Muscle of leg (tissue), 11 donors: ENCODE results near the gene SMAP2. TPM values are rescaled to one million over a fixed set of nuclear protein-coding genes. Genes with fewer than 3 reads are reported as not detected.

ENCODE experiments used
- DNase-seq: peaks from one replicate; pipeline ENCODE4 v3.0.0; 2013
- H3K27ac ChIP-seq: one replicate; pipeline ENCODE4 v1.5.1; 2013; ENCODE audit warnings: mild to moderate bottlenecking, low read length, control low read depth
- H3K27me3 ChIP-seq: one replicate; pipeline ENCODE4 v1.6.1; 2013; ENCODE audit warnings: low read length; ENCODE audit not compliant: control insufficient read depth, insufficient read depth
- H3K36me3 ChIP-seq: one replicate; pipeline ENCODE4 v1.6.1; 2013; ENCODE audit warnings: low read length; ENCODE audit not compliant: control insufficient read depth, insufficient read depth
- H3K4me1 ChIP-seq: one replicate; pipeline ENCODE4 v1.6.1; 2013; ENCODE audit warnings: low read length; ENCODE audit not compliant: control insufficient read depth, insufficient read depth
- H3K4me3 ChIP-seq: one replicate; pipeline ENCODE4 v1.5.1; 2013; ENCODE audit warnings: low read length, control low read depth
- H3K9me3 ChIP-seq: replicated peaks from 2 replicates; pipeline ENCODE4 v1.6.1; 2013; ENCODE audit warnings: low read depth, low read length; ENCODE audit not compliant: control insufficient read depth
- WGBS: methylation state at CpG from one replicate; pipeline ENCODE4 v1.1.5; 2013; ENCODE audit warnings: missing lambda C conversion rate; ENCODE audit not compliant: insufficient coverage; 5-methylcytosine and 5-hydroxymethylcytosine counted together
- polyA plus RNA-seq, 8 donors: library from polyadenylated mRNA; unstranded; fragments of 120-200 nt; gene quantifications; one replicate each; pipeline versions ENCODE4 v1.2.1 to v1.2.3, GENCODE V29; 2013; ENCODE audit warnings: inconsistent platforms in 1 of 8, low replicate concordance in 1 of 8; ENCODE audit not compliant: insufficient read length in 8 of 8, insufficient read depth in 1 of 8
- total RNA-seq: library from RNA; stranded (reverse); fragments of 120-200 nt; gene quantifications from one replicate; pipeline ENCODE4 v1.2.4, GENCODE V29; 2013

Gene SMAP2
- total and polyA plus RNA-seq, 9 donors, result 14.0 to 20.1 (median 16.7) TPM

DNA sequence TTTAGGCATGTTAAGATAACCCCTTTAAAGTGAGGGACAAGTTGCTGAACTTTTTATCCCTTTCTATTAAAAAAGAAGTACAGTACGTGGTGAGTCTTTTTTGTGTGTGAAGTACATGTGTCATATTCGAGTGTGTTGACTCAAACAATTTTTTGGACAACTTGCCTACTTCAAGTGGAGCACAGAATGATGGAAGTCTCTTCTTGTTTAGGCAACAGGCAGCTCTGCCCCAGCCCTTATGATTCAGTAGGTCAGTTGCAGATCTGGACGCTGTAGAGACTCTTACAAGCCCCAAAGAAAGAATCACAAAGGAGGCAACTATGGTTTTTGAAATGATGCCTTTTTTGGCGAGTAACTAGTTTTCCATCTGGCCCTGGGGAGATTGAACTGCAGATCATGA, 62.3 kb downstream of the SMAP2 start:
- H3K9me3 ChIP-seq, result no peaks in the 10 kb centered on the region
- H3K27me3 ChIP-seq, result no peaks in the 10 kb centered on the region
- H3K4me1 ChIP-seq, result peaks cover 3% of the 10 kb centered on the region
- H3K4me3 ChIP-seq, result no peak overlapping the region
- 80% methylated on average over 1 of the region's 4 CpGs for WGBS
- H3K36me3 ChIP-seq, result no peaks in the 10 kb centered on the region
- no peak for DNase-seq
- H3K27ac ChIP-seq, result no peak overlapping the region

DNA sequence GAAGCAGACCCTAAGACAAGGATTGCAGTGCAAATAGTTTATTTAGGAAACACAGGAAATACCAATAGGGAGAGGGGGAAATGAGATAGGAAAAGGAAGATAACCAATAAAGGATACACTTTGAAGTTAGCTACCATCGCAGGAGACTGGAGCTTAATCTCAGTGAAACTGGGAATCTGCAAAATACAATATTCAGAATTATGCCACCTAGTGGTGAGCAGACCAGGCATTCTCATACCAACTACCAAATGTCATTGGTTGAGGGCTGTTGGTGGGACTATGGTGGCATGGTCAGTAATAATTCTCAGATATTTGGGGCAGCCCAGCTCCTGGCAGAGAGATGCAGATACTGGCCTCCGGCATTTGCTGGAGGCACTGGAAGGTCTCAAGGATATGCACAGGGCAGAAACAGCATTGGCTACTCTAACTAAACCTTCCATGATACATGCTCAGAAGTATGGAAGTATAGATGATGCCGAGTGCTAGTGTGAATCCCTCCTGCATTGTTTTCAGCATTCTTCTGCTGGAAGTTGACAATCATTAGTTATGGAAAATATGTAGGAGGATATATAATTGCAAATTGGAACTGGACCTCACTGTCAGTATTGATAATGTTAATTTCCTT, 65.0 kb downstream of the SMAP2 start:
- Histone ChIP-seq H3K27me3 (no peaks in the 10 kb centered on the region), H3K36me3 (no peaks in the 10 kb centered on the region), H3K4me3 (no peak overlapping the region), H3K27ac (no peak overlapping the region), H3K9me3 (no peaks in the 10 kb centered on the region), H3K4me1 (peaks cover 3% of the 10 kb centered on the region)
- WGBS, result no CpG with 5 or more reads among the region's 3 CpGs
- DNase-seq, result no peak

DNA sequence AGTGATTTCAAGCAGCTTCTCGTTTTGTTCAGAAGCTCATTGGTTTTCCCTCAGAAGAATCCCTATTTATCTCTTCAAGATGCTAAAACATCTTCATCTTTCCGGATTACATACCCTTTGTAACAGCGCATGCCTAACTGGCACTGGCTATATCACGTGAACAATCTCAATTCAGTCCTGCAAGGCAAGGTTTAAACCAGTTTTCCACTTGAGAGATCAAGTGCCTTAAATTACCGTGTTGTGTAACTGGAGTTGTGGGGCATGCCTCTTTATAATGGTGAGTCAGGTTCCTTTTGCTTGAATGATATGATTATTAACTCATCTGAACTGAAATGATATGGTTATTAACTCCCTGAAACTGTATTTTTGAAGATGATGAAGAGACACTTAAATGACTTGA, 65.7 kb downstream of the SMAP2 start:
- no peak for DNase-seq
- Histone ChIP-seq H3K4me3 (no peak overlapping the region), H3K9me3 (no peaks in the 10 kb centered on the region), H3K4me1 (peaks cover 3% of the 10 kb centered on the region), H3K27me3 (no peaks in the 10 kb centered on the region), H3K36me3 (no peaks in the 10 kb centered on the region), H3K27ac (no peak overlapping the region)
- 90% methylated on average over 4 of the region's 5 CpGs for WGBS

DNA sequence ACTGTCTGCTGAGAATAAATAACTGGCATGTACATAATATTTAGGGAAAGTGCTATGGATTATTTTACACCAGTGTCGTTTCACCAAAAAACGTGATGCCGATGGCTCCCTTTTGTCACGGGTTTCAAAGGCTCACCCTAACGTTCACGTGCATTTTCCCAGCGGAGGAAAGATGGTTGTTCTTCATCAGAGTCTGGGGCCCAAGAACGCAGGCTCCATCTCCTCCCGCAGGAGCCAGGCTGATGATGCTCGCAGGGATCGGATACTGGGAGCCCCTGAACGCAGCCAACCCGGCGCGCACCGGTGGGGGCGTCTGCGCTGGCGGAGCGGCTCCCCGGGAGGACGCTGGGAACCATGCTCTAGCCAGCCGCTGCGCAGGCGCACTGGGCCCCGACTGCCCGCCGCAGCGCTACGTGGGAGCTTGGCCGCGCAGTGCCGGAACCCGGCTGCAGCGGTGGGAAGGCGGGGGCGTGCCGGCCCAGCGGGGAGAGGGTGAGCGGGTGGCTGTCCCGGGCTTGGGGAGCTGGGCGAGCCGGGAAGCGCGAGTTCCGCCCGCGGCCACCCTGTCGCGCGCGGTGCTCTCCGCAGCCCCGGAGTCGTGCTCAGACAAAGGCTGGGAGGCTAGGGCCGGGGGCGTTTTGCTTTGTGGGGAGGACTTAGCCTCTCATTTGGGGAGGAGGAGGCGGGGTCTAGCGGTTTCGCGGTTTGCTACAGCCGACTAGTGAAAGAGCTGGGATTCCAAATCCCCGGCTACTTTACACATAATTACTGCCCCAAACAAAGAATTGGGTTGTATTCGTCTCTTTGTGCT, 76.4 kb downstream of the SMAP2 start, which contains the start of gene ZFP69B:
Gene ZFP69B (plus strand): TSS at position 793 of the 811 bp plus-strand sequence. CDS start 486 bp downstream, outside the sequence.
- peak; percentile 96 for DNase-seq
- Histone ChIP-seq H3K4me1 (peaks cover 8% of the 10 kb centered on the region), H3K4me3 (peak within 1 kb of the TSS; percentile 84), H3K9me3 (peaks cover 16% of the 10 kb centered on the region), H3K27ac (peak within 1 kb of the TSS; percentile 92), H3K36me3 (peaks cover 4% of the 10 kb centered on the region), H3K27me3 (no peaks in the 10 kb centered on the region)
- under 1% methylated on average over 56 of the region's 64 CpGs for WGBS

DNA sequence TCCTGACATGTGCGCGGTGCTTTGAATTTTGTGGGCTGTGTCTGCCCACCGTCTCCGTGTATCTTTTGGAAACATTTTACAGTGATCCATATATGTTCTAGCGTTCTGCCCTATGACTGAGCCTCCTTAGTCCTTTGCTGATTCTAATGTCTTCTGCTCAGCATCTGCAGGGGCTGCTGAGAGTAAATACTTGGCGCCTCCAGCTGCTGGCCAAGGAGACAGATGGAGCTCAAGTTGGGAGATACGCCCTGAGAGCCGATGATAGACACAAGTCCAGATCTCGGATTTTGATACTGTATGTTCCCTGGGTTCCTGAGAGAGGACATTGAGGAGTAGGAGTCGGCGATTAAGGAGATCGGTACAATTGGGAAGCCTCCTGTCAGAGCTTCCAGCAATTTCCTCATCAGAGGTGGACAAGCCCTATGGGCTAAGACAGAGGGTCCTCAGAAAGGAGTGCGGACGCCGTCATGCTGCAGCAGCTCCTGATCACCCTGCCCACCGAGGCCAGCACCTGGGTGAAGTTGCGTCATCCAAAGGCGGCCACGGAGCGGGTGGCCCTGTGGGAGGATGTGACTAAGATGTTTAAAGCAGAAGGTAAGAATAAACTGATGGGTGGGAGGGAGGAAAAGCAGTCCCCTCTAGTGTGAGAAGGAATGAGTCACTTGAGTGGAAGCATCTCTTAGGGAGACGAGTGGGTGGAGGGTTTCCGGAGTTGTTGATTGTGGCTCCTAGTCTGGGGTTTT, 77.1 kb downstream of the SMAP2 start:
- Histone ChIP-seq H3K4me3 (peak overlapping the region; percentile 84), H3K9me3 (peaks cover 17% of the 10 kb centered on the region), H3K36me3 (peaks cover 4% of the 10 kb centered on the region), H3K27ac (peak overlapping the region; percentile 92), H3K27me3 (no peaks in the 10 kb centered on the region), H3K4me1 (peaks cover 8% of the 10 kb centered on the region)
- peak; percentile 32 for DNase-seq
- WGBS, result 15% methylated on average over 17 of the region's 22 CpGs

DNA sequence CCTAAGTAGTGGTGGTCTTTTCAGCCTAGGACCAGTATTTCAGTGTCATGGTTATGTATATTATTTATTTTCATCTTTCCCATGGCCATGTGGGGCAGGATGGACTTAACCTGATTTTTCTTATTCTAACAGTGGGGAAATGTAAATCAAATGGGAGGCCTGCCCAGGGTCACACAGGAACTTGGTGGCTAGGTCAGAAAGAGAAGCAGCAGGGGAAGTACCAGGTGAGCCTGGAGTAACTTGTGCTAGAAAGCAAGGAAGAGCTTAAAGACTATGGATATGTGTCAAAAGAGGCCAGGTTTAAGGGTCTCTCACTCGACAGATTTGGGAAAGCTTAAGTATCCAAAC, 77.7 kb downstream of the SMAP2 start:
- peaks cover 4% of the 10 kb centered on the region for H3K36me3 ChIP-seq
- no peak for DNase-seq
- peaks cover 8% of the 10 kb centered on the region for H3K4me1 ChIP-seq
- H3K27ac ChIP-seq, result no peak overlapping the region
- H3K27me3 ChIP-seq, result no peaks in the 10 kb centered on the region
- H3K4me3 ChIP-seq, result peak overlapping the region; percentile 84
- no CpG with 5 or more reads among the region's 1 CpG for WGBS
- peaks cover 17% of the 10 kb centered on the region for H3K9me3 ChIP-seq

DNA sequence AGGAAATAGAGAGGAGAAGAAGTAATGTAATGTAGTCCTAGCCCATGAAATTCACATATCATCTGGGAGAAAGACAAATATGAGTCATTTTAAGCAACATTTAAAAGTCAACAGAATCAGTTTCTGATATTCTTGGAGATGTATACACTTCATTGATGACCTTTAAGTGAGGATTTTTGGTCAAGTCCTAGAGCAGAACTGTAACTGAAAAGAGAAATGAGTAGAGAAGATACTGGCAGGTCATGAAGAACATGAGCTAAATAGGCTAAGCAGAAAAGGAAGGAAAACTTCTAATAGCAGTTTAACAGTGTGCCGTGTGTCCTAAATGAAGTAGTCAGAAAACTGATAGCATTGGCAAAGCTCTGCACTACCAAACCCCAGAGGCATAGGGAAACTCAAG, 81.3 kb downstream of the SMAP2 start:
- Histone ChIP-seq H3K27ac (no peak overlapping the region), H3K9me3 (peaks cover 35% of the 10 kb centered on the region), H3K27me3 (no peaks in the 10 kb centered on the region), H3K4me3 (no peak overlapping the region), H3K4me1 (peaks cover 8% of the 10 kb centered on the region), H3K36me3 (peaks cover 9% of the 10 kb centered on the region)
- 100% methylated on average over 1 of the region's 1 CpG for WGBS
- no peak for DNase-seq

DNA sequence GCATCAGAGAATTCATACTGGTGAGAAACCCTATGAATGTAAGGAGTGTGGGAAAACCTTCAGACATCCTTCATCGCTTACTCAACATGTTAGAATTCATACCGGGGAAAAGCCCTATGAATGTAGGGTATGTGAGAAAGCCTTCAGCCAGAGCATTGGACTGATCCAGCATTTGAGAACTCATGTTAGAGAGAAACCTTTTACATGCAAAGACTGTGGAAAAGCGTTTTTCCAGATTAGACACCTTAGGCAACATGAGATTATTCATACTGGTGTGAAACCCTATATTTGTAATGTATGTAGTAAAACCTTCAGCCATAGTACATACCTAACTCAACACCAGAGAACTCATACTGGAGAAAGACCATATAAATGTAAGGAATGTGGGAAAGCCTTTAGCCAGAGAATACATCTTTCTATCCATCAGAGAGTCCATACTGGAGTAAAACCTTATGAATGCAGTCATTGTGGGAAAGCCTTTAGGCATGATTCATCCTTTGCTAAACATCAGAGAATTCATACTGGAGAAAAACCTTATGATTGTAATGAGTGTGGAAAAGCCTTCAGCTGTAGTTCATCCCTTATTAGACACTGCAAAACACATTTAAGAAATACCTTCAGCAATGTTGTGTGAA, 89.5 kb downstream of the SMAP2 start:
- WGBS, result no CpG with 5 or more reads among the region's 3 CpGs

DNA sequence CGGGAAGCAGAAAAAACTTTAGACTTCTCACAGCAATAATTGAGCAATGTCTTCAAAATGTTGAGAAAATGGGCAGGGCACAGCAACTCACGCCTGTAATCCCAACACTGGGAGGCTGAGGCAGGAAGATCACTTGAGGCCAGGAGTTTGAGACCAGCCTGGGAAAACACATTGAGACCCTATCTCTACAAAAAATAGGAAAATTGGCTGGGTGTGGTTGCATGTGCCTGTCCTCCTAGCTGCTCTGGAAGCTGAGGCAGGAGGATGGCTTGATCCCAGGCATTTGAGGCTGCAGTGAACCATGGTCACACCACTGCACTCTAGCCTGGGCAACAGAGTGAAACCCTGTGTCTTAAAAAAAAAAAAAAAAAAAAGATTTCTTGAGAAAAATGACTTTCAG, 95.8 kb downstream of the SMAP2 start:
- Histone ChIP-seq H3K36me3 (no peaks in the 10 kb centered on the region), H3K27ac (no peak overlapping the region), H3K4me1 (no peaks in the 10 kb centered on the region), H3K9me3 (peaks cover 47% of the 10 kb centered on the region), H3K27me3 (no peaks in the 10 kb centered on the region), H3K4me3 (no peak overlapping the region)
- WGBS, result no CpG with 5 or more reads among the region's 2 CpGs
- no peak for DNase-seq

More for the DNA sequence above, 89.5 kb downstream of the SMAP2 start:
- no peak for DNase-seq
- Histone ChIP-seq H3K27me3 (no peaks in the 10 kb centered on the region), H3K4me3 (no peak overlapping the region), H3K36me3 (peaks cover 5% of the 10 kb centered on the region), H3K27ac (no peak overlapping the region), H3K4me1 (no peaks in the 10 kb centered on the region), H3K9me3 (peaks cover 62% of the 10 kb centered on the region)
